ENCODE results near the gene SLC6A13.

- TF ChIP-seq EZH2 (IDR thresholded peaks at IDR 0.05; ENCODE audit: borderline replicate concordance, low read length) (no peak), CTCF (IDR thresholded peaks at IDR 0.05; ENCODE audit: low read length) (no peak)
These were observed 71.1 kb downstream of the SLC6A13 start for GRCh38 chr12:191541-191940.
